GM21529 (cell line): ENCODE results near the gene TNFRSF6B.

ENCODE experiments used
- ATAC-seq: cut with Tn5 transposase; IDR thresholded peaks from one replicate; pipeline ENCODE4 v1.9.1; 2021; ENCODE audit not compliant: unreplicated experiment

The TNFRSF6B gene

DNA sequence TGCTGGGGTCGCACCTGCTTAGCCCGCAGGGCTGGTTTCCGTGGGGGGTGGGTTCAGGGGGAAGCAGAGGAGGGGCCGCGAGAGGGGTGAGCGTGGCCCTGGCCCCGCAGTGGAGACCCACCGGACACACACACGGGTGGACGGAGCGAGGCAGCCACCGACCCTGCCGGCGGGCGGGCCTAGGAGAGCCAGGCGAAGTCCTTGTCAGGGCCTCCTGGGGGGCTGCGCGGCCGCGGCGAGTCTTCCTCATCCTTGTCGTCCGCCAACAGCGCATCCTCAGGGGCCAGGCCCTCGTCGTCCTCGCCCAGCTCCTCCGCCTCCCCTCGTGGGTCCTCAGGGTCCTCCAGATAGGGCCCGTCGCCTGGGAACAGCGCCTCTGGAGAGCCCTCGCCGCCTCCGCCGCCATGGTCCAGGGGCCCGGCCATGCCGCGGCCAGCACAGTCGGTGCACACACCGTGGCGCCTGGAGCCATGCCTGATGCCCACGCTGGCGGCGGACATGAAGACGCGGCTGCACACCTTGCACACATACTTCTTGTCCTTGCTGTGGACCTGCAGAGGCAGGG lies 50.4 kb downstream of the TNFRSF6B start:
- ATAC-seq: no peak

DNA sequence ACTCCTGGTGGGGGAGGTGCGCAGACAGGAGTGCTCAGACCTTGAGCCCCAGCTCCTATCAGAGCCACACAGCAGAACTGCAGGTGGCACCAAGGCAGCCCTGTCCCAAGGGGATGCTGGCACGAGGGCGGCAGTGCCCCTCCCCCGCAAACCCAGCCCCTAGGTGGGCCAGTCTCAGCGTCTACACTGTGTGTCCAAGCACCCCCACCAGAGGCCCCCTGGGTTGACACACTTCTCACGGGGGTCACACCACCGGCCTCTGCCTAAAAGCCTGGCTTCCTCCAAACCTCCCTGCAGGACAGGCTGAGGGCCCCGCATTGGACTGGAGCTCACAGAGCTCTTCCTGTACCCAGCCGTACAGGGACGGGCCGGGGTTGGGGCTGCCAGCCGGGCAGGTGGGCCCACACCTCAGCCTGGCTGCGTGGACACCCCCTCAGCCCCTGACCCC lies 51.2 kb downstream of the TNFRSF6B start:
- no peak for ATAC-seq
